Ovary (tissue), 9 donors: Measurements from ENCODE around the gene SLC5A5. TPM values are rescaled to one million over a fixed set of nuclear protein-coding genes. Genes with fewer than 3 reads are reported as not detected.

Source experiments
- DNase-seq, 5 donors: peaks; one replicate each; pipeline ENCODE4 v3.0.0-alpha.2; 2019 to 2020
- H3K27ac ChIP-seq, 2 donors: fragments of 200-600 bp; one replicate each; pipeline versions ENCODE4 v1.5.1 to v1.8.0; 2019 to 2022
- H3K27me3 ChIP-seq: fragments of 200-600 bp; one replicate; pipeline ENCODE4 v1.8.0; 2022
- H3K36me3 ChIP-seq: fragments of 200-600 bp; sonication (generic); one replicate; pipeline ENCODE4 v1.5.1; 2019
- H3K4me1 ChIP-seq: one replicate; pipeline ENCODE4 v1.8.1; 2013; ENCODE audit warnings: mild to moderate bottlenecking, moderate library complexity; ENCODE audit not compliant: insufficient read depth
- H3K4me3 ChIP-seq: fragments of 200-600 bp; sonication (generic); one replicate; pipeline ENCODE4 v1.5.1; 2017
- H3K9me3 ChIP-seq, 2 donors: fragments of 200-600 bp in 1 of 2; sonication (generic) in 1 of 2; one replicate each; pipeline versions ENCODE4 v1.5.1 to v1.8.1; 2013 to 2019; ENCODE audit warnings: mild to moderate bottlenecking in 1 of 2, moderate library complexity in 1 of 2
- CTCF ChIP-seq, 3 donors: fragments of 450-650 bp in 2 of 3; fragments of 200-600 bp in 1 of 3; IDR thresholded peaks; one replicate each; pipeline versions ENCODE4 v1.5.1 to v1.8.0; 2016 to 2022; ENCODE audit warnings: antibody characterized with exemption in 3 of 3, mild to moderate bottlenecking in 1 of 3
- EP300 ChIP-seq: sonication (generic); formaldehyde crosslinking; IDR thresholded peaks from one replicate; pipeline ENCODE4 v1.6.1; 2017; ENCODE audit warnings: antibody characterized with exemption
- POLR2A ChIP-seq: fragments of 450-650 bp; IDR thresholded peaks from one replicate; pipeline ENCODE4 v1.6.1; 2017; ENCODE audit warnings: antibody characterized with exemption, mild to moderate bottlenecking, moderate library complexity
- WGBS, 3 donors: extraction: QIAGEN DNeasy Blood & Tissue Kit in 1 of 3; methylation state at CpG; one replicate each; pipeline versions ENCODE4 v1.1.5 to v1.1.7; 2013 to 2017; 5-methylcytosine and 5-hydroxymethylcytosine counted together
- intact Hi-C, 4 donors: fragments of 100-400 bp; cut with DNase I; formaldehyde crosslinking; loops; one replicate each; pipeline versions ENCODE4 v1.11.0 to v1.15.1; 2022 to 2023
- polyA plus RNA-seq, 2 donors: library from polyadenylated mRNA; stranded (reverse); fragments of 200-250 nt in 1 of 2; fragments of 350-450 nt in 1 of 2; fragmentation: Illumina TruSeq in 1 of 2; extraction: RNeasy Lipid Tissue Mini Kit (QIAGEN cat#74804) in 1 of 2; gene quantifications; one replicate each; pipeline ENCODE4 v1.2.3, GENCODE V29; 2013 to 2014
- total RNA-seq, 7 donors: library from RNA; depleted of rRNA in 2 of 7; stranded (reverse); fragments of >200 nt in 2 of 7; fragmentation: NEBNext Ultra II Directional in 3 of 7; extraction: Animal tissue kit (Norgen Biotek cat#: 25700) in 3 of 7; gene quantifications; one replicate each; pipeline versions ENCODE4 v1.1.0 to v1.2.4, GENCODE V29; 2016 to 2023
- donor health status: DM: no; HTN: no; CAD: no; lungs with moderate emphysema.
- donor health status: DM: no; HTN: no; CAD: no.
- donor health status: Bipolar disorder and iron deficiency.
- donor health status: DM: yes; HTN: yes; CAD: no.
- donor health status: DM: no; HTN: no; CAD: no.
- donor health status: DM: yes; HTN: yes; CAD: no.

SLC5A5 gene
- total and polyA plus RNA-seq, 9 donors: 0.07 TPM; not detected in 8

DNA sequence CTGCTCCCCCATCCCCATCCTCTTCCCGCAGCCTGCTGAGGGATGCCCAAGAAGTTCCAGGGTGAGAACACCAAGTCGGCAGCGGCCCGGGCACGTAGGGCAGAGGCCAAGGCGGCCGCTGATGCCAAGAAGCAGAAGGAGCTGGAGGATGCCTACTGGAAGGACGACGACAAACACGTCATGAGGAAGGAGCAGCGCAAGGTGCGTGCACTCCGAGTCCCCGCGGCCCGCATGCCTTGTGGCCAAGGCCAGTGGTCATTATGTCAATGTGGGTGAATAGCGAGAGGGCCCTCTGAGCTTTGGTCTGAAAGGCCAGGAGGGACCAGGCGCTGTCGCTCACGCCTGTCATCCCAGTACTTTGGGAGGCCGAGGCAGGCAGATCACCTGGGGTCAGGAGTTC is 64.6 kb downstream of the SLC5A5 start:
- TF ChIP-seq CTCF (IDR thresholded peaks at IDR 0.05) (no peak), POLR2A (no peak), EP300 (no peak)
- no peak overlapping the region for H3K27ac ChIP-seq
- no peak overlapping the region for H3K4me3 ChIP-seq
- WGBS, 3 donors: 84 to 87% (median 87%) methylated on average over 21 of the region's 21 CpGs
- peaks cover 2% of the 10 kb centered on the region for H3K4me1 ChIP-seq
- H3K9me3 ChIP-seq: no peaks in the 10 kb centered on the region
- H3K27me3 ChIP-seq: no peaks in the 10 kb centered on the region
- DNase-seq: peak in 1 of 5 donors; percentile 29
- H3K36me3 ChIP-seq: no peaks in the 10 kb centered on the region
- intact Hi-C loops: loop anchor here in 1 of 4 donors (2.0 kb wide), 1 partner anchor 60 kb away; no protein-coding TSS in a partner anchor

DNA sequence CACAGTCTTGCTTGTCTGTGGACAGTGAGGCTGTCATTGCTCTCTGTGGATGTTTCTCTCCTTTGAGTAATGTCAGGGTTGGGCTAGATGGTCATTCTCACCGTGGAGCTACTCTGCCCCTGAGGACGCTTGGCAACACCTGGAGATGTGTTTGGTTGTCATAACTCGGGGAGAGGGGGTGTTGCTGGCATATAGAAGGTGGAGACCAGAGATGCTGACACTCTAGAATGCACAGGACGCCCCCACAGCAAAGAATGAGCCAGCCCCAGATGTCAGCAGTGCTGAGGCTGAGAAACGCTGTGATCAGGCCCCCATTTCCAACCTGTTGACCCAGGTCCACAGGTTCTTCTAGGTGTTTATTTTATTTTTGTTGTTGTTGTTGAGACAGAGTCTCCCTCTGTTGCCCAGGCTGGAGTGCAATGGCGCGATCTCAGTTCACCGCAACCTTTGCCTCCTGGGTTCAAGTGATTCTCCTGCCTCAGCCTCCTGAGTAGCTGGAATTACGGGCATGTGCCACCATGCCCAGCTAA is 65.7 kb downstream of the SLC5A5 start:
- Histone ChIP-seq H3K4me1 (peaks cover 4% of the 10 kb centered on the region), H3K4me3 (no peak overlapping the region), H3K27ac (no peak overlapping the region), H3K36me3 (no peaks in the 10 kb centered on the region), H3K9me3 (no peaks in the 10 kb centered on the region), H3K27me3 (no peaks in the 10 kb centered on the region)
- DNase-seq: no peak
- 81 to 86% (median 81%) methylated on average over 9 of the region's 9 CpGs for WGBS, 3 donors
- intact Hi-C loops: loop anchor here in 1 of 4 donors (2.0 kb wide), 1 partner anchor 59 kb away; no protein-coding TSS in a partner anchor
- no peak for TF ChIP-seq POLR2A
- TF ChIP-seq EP300: no peak
- TF ChIP-seq CTCF (IDR thresholded peaks at IDR 0.05): no peak

GRCh38 chr19:17938092-17938845 is 66.5 kb downstream of the SLC5A5 start:
- peak; percentile 72 to 87 (median 83) for DNase-seq
- Histone ChIP-seq H3K4me3 (no peak overlapping the region), H3K9me3 (no peaks in the 10 kb centered on the region), H3K36me3 (no peaks in the 10 kb centered on the region), H3K27me3 (no peaks in the 10 kb centered on the region), H3K27ac (no peak overlapping the region), H3K4me1 (peaks cover 7% of the 10 kb centered on the region)
- TF ChIP-seq POLR2A (no peak), CTCF (IDR thresholded peaks at IDR 0.05) (peak; percentile 72 to 93 (median 82))
- intact Hi-C loops: loop anchor here in 3 of 4 donors (2.0 kb wide), 1 partner anchor 59 kb away; no protein-coding TSS in a partner anchor
- 44 to 48% (median 45%) methylated on average over 7 of the region's 7 CpGs for WGBS, 3 donors

DNA sequence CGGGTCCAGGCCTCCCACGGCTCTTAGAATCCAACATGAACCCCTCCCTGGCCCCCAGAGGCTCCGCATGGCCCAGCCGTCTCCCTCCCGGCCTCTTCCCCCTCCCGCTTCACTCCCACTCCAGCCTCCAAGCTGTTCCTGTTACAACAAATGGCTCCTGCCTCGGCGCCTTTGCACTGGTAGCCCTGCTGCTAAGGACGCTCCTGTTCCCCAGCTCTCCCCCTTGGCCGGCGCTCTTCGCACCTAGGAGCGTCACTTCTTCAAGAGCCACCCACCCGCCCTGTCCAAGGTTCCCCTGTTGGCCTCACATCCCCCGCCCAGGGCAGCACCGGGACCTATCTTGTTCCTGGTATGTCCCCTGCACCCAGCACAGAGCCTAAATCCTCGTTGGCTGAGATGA is 70.4 kb downstream of the SLC5A5 start:
- no peaks in the 10 kb centered on the region for H3K36me3 ChIP-seq
- H3K4me3 ChIP-seq: no peak overlapping the region
- intact Hi-C loops: no loop called here
- TF ChIP-seq CTCF (IDR thresholded peaks at IDR 0.05): no peak
- no peak for TF ChIP-seq POLR2A
- TF ChIP-seq EP300: no peak
- no peaks in the 10 kb centered on the region for H3K27me3 ChIP-seq
- no peaks in the 10 kb centered on the region for H3K9me3 ChIP-seq
- no peak for DNase-seq
- 27 to 41% (median 28%) methylated on average over 17 of the region's 17 CpGs for WGBS, 3 donors
- peaks cover 10% of the 10 kb centered on the region for H3K4me1 ChIP-seq
- H3K27ac ChIP-seq: no peak overlapping the region
